NCI-H82 (cell line): ENCODE measurements around the gene CD84.
"Not testable (repeated sequence)": the region's sequence is repeated elsewhere in the genome, so short reads cannot be mapped to it uniquely, and the experiment has no call there.

Experiments
- DNase-seq: peaks from one replicate; lab custom pipeline; 2025; lab: John Stamatoyannopoulos, UW

Gene CD84

GRCh38 chr1:160540859-160541233 lies 38.5 kb downstream of the CD84 start:
- DNase-seq = no peak

- no peak for DNase-seq
Observed at GRCh38 chr1:160539990-160540858, 39.1 kb downstream of the CD84 start.

- DNase-seq = no peak
Observed at GRCh38 chr1:160539684-160539989, 39.7 kb downstream of the CD84 start.

- DNase-seq = no peak
Observed at GRCh38 chr1:160538985-160539651, 40.2 kb downstream of the CD84 start.

- DNase-seq = no peak
Observed at GRCh38 chr1:160537714-160538665, 41.3 kb downstream of the CD84 start.

GRCh38 chr1:160534823-160535605 lies 44.3 kb downstream of the CD84 start:
- peak; percentile 30 for DNase-seq

- not testable (repeated sequence) for DNase-seq
Observed at GRCh38 chr1:160532557-160532813, 46.8 kb downstream of the CD84 start.

- DNase-seq = not testable (repeated sequence)
Observed at GRCh38 chr1:160531809-160532556, 47.3 kb downstream of the CD84 start.

- DNase-seq = not testable (repeated sequence)
Observed at GRCh38 chr1:160529401-160529952, 49.8 kb downstream of the CD84 start.

GRCh38 chr1:160523789-160524188 lies 55.5 kb downstream of the CD84 start:
- not testable (repeated sequence) for DNase-seq

GRCh38 chr1:160522622-160523345 lies 56.5 kb downstream of the CD84 start, which contains the start of gene SLAMF6:
Gene SLAMF6, minus strand, starts transcription at chr1:160523255. Its CDS starts 63 bp downstream, at chr1:160523192.
- peak; percentile 32 for DNase-seq

GRCh38 chr1:160522136-160522535 lies 57.2 kb downstream of the CD84 start:
- no peak for DNase-seq

GRCh38 chr1:160521554-160521953 lies 57.7 kb downstream of the CD84 start:
- DNase-seq = no peak

- DNase-seq = no peak
Observed at GRCh38 chr1:160520999-160521398, 58.3 kb downstream of the CD84 start.

GRCh38 chr1:160520582-160520981 lies 58.7 kb downstream of the CD84 start:
- DNase-seq = no peak

GRCh38 chr1:160519642-160520435 lies 59.5 kb downstream of the CD84 start:
- DNase-seq = no peak

GRCh38 chr1:160517519-160517918 lies 61.8 kb downstream of the CD84 start:
- not testable (repeated sequence) for DNase-seq

- DNase-seq = not testable (repeated sequence)
Observed at GRCh38 chr1:160515908-160516307, 63.4 kb downstream of the CD84 start.

- DNase-seq = no peak
Observed at GRCh38 chr1:160504651-160505050, 74.6 kb downstream of the CD84 start.
